ENCODE data around the gene PELI1.
"Not testable (repeated sequence)": the region's sequence is repeated elsewhere in the genome, so short reads cannot be mapped to it uniquely, and the experiment has no call there.

Gene PELI1

DNA sequence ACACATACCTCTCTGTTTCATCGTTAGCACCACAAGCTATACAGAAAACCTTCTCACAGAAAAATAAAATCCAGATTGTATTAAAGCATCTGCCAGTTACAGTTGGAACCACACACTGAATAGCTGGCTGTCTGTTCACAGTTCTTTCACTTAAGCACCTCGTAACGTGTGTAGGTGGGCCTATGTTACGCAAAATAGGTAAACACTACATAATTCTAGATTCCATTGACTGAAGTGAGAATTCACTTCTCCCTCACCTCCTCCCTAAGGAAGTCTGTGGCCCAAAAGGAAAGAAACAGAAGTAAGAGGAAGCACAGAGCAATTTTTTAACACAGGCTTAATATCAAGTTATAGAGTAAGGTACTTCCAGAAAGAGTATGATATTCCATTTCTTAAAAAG is 24.9 kb downstream of the PELI1 start:
- peaks cover 44% of the 10 kb centered on the region for H3K4me1 Mint-ChIP-seq
- H3K9me3 Mint-ChIP-seq, result no peaks in the 10 kb centered on the region
- no peak overlapping the region for H3K27ac Mint-ChIP-seq
- DNase-seq (no peak), ATAC-seq (no peak)
- no peaks in the 10 kb centered on the region for H3K27me3 Mint-ChIP-seq
- no peak overlapping the region for H3K4me3 Mint-ChIP-seq

DNA sequence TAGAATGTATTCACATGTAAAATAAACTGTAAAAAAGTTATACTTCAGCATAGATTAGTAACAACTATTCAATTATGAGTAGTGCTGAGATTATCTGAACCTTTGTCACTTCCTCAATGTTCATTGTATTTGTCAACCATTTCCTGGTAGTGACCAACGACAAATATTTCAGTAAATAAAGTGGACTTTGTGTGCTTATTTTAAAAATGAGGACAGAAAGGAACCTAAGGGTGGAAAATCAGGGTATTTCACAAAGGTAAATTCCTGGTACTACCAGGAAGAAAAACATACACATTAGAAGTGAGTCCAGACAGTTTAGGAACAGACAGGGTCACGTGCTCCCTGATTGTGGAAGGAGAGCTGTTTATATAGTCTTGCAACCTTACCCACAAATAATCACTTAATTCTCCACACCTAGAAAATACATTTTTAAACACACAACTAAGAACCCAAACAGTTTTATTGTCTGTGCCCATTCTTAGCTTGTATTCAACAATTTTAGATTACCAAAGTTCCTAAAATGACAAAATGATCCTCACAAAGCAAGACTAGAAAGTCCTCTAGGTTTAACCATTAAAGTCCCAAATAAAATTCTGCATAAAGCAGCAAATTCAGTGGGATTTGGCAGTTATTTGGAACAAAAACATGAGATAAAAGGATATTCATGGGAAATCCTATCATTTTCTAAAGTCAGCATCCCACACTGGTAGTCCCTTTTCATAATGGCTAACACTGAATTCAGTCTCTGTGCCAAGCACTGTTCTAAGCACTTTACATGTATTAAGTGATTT is 28.2 kb downstream of the PELI1 start:
- Mint-ChIP-seq H3K27ac (no peak overlapping the region), H3K27me3 (no peaks in the 10 kb centered on the region), H3K4me1 (peaks cover 61% of the 10 kb centered on the region), H3K9me3 (no peaks in the 10 kb centered on the region), H3K4me3 (peak overlapping the region in 1 of 2 donors; percentile 45)
- peak; percentile 25 for ATAC-seq
- DNase-seq, result no peak

DNA sequence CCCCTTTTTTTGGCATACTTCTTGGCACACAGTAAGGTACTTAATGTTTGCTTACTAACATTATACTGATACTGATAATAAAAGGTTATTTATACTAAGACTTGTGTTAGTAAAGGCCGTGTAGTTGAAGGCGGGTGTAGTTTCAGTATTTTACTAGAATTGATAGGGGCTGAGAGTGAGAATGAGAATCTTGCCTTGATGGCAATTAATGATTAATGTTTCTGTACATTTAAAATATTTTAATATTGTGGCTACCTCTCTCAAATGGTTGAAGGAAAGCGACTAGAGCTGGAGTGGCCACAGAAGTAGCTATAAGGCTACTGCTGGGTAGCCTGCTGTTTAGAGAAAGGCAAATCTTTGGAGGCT is 29.3 kb downstream of the PELI1 start:
- Mint-ChIP-seq H3K27ac (peak overlapping the region; percentile 10 to 59), H3K4me3 (peak overlapping the region; percentile 58 to 63), H3K27me3 (no peaks in the 10 kb centered on the region), H3K4me1 (peaks cover 72% of the 10 kb centered on the region), H3K9me3 (no peaks in the 10 kb centered on the region)
- DNase-seq, result no peak
- ATAC-seq, result no peak

DNA sequence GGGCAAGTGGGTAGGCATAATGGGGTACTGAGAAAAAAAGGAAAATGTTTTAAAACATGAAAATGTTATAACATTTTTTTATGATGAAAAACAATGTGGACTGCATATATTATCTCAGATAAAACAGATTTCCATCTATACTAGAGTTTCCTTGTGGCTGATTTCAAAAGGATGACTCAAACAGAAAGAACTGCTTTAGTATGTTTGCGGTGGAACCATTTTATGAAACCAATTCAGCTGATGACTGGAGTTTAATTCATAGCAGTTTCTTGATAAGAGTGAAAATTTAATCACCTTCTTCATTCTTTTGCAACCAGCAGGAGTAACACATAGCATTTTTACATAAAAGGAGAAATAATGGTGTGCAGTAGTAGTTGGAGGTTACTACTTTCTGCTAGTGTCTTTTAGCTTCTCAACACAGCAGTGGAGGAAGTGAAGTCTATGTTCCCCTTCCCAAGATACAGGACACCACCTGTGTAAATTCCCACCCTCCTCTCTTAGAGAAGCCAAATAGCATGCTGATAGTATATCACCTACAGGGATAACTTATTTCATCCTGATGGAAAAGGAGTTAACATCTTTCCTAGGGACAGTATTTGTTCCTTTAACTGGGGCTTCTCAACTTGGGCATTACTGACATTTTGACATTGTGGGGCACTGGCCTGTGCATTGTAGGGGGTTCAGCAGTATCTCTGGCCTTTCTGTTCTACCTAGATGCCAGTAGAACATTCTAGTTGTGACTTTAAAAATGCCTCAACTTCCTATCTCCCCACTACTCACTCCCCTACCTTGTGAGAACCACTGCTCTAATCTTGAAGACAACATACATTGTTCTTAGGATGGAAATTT is 29.9 kb downstream of the PELI1 start:
- Mint-ChIP-seq H3K4me1 (peaks cover 74% of the 10 kb centered on the region), H3K4me3 (peak overlapping the region; percentile 58 to 63), H3K9me3 (no peaks in the 10 kb centered on the region), H3K27ac (peak overlapping the region; percentile 10 to 59), H3K27me3 (no peaks in the 10 kb centered on the region)
- ATAC-seq (peak; percentile 90), DNase-seq (no peak)

DNA sequence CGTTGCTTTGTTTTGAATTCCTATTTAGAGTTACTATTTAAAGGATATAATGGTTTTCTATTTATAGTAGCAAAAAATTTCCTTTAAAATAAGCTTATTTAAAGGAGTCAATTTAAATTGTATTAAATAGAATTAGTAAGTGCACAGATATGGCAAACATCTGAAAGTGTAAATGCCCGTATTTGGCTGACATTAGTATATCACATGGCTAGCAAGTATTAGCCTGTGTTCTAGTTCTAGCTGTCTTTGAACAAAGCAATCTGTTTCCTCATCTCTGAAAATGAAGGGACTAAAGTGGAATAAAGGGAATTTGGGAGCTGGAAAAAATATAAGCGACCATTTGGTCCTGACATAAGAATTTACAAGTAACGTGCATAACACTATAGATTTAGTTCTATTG is 32.2 kb downstream of the PELI1 start:
- DNase-seq (no peak), ATAC-seq (no peak)
- Mint-ChIP-seq H3K9me3 (peaks cover 0 to 4% of the 10 kb centered on the region in 2 donors), H3K27ac (no peak overlapping the region), H3K4me3 (no peak overlapping the region), H3K27me3 (no peaks in the 10 kb centered on the region), H3K4me1 (peaks cover 88% of the 10 kb centered on the region)

DNA sequence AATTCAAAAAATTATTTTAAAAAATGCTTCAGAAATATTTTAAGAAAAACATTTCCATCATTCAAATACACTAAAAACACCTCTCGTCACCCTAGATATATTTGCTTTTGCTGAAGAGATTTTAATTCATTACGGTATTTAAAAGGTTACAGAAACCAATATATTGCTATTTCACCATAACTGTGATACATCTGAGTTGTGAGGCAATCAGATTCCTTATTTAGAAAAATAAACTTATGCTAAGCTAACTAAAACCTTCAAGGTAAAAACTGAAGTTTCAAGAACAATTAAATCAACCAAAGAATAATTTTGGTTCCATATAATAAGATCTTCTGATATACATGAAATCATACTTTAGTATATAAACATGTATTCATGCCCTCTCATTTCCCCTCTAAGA is 32.8 kb downstream of the PELI1 start:
- Mint-ChIP-seq H3K4me1 (peaks cover 90% of the 10 kb centered on the region), H3K4me3 (no peak overlapping the region), H3K27ac (peak overlapping the region in 1 of 2 donors; percentile 23), H3K27me3 (no peaks in the 10 kb centered on the region), H3K9me3 (peaks cover 0 to 4% of the 10 kb centered on the region in 2 donors)
- DNase-seq, result no peak
- ATAC-seq, result no peak

DNA sequence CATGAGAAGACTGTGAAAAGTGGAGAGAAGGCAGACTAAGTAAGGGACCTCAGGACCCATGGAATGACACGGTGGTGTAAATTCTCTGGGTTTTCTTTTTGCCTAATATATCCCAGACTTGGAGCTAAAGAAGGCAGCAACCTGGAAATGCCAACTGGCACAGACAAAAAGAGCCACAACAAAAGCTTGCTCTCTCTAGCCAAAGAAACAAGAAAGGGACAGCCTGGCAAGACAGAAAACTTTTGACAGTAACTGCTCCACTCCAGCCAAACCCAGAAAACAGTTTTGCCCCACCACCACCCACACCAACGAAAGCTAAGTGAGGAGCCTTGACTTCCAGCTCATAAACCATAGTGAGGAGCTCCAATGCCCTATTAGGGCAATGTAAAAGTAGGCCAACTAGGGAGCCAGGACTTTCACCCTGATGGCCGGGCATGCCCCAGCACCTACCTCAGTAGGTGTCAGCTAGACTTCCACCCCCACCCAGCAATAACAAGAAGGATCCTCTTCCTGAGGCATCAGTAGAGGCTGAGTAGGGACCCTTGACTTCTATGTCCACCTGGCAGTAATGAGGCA is 35.5 kb downstream of the PELI1 start:
- DNase-seq (no peak), ATAC-seq (no peak)
- Mint-ChIP-seq H3K4me3 (peak overlapping the region; percentile 18 to 42), H3K9me3 (peaks cover 0 to 4% of the 10 kb centered on the region in 2 donors), H3K27me3 (no peaks in the 10 kb centered on the region), H3K27ac (peak overlapping the region in 1 of 2 donors; percentile 69), H3K4me1 (peaks cover 90% of the 10 kb centered on the region)

DNA sequence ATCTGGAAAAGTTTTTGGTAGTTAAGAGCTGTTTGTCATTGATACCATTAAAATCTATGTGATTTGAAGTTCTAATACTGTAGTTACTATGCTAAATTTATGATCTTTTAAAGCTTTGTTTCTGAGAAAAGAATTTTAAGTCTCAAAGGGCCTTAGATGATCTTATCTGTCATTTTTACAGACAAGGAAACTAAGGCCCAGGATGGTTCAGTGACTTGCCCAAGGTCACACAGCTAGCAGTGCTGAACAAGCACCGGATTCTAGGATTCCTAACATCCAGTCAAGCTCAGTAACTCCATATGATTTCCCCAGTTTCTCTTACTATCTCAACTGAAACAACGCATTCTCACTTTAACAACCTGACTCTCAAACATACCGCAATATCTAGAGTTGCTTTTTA is 37.7 kb downstream of the PELI1 start:
- ATAC-seq, result no peak
- H3K4me1 Mint-ChIP-seq, result peaks cover 98% of the 10 kb centered on the region
- H3K27me3 Mint-ChIP-seq, result no peaks in the 10 kb centered on the region
- H3K27ac Mint-ChIP-seq, result no peak overlapping the region
- no peak overlapping the region for H3K4me3 Mint-ChIP-seq
- DNase-seq, result no peak
- peaks cover 0 to 4% of the 10 kb centered on the region in 2 donors for H3K9me3 Mint-ChIP-seq

DNA sequence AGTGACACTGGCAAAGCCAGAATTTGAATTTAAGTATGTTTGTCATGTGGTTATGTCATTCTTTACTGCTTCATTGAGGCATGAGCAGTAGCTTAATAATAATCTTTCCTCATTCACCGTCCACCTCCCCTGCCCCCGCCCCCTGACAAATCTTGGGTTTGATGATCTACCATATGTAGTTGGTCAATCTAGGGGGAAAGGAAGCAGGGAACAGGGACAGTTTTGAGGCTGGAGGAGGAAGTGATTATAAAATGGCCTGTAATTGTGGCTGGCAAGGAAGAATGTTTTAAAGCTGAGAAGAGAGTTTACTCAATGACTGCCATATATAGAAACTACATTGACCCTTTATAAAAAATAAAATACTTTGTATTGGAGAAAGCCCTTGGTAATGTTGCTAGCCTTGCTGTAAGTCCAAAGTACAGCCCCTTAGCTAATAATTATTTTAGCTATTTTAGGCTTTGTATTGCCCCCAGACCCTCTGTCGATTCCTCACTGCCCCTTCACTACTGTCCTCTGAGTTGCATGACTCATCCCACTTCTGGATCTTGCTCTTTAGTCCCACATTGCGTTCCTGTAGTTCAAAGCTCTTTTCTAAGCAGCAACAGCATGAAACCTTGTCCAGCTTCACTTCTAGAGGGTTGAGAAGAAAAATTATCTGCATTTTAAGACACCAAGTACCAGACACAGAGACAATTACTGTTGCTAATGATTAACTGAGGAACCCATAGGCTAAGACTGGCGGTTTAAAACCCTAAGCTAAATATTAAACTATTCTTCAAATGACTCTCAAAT is 38.4 kb downstream of the PELI1 start:
- peaks cover 98% of the 10 kb centered on the region for H3K4me1 Mint-ChIP-seq
- H3K27ac Mint-ChIP-seq, result peak overlapping the region in 1 of 2 donors; percentile 51
- ATAC-seq (no peak), DNase-seq (no peak)
- H3K27me3 Mint-ChIP-seq, result no peaks in the 10 kb centered on the region
- H3K4me3 Mint-ChIP-seq, result no peak overlapping the region
- peaks cover 0 to 4% of the 10 kb centered on the region in 2 donors for H3K9me3 Mint-ChIP-seq

DNA sequence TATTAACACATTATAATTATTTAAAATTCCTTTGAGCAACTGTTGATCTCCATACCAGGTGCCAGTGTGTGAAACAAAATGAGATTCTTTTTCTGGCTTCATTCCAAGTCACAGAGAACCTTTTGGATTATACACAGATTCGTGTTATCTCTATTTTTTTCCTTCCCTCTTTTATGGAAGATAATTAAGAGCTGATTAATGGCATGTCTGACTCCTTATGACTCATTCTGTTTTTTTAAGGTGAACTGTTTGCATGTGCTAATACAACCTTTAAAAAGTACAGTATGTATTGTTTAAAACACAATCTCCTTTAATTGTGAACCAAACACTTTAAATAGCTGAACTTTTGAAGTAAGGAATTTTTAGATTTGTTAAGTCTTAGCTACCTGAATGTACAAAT is 39.3 kb downstream of the PELI1 start:
- no peak overlapping the region for H3K27ac Mint-ChIP-seq
- peaks cover 0 to 4% of the 10 kb centered on the region in 2 donors for H3K9me3 Mint-ChIP-seq
- peaks cover 93% of the 10 kb centered on the region for H3K4me1 Mint-ChIP-seq
- DNase-seq (no peak), ATAC-seq (no peak)
- no peaks in the 10 kb centered on the region for H3K27me3 Mint-ChIP-seq
- H3K4me3 Mint-ChIP-seq, result no peak overlapping the region

DNA sequence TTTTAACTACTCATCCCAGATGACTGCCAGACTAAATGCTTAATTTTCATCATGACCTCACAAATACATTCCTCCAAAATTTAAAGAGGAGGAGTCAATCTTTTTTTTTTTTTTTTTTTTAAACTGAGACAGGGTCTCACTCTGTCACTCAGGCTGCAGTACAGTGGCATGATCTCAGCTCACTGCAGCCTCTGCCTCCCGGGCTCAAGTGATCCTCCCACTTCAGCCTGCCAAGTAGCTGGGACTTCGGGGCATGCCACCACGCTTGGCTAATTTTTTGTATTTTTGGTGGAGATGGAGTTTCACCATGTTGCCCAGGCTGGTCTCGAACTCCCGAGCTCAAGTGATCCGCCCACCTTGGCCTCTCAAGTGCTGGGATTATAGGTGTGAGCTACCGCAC is 41.5 kb downstream of the PELI1 start:
- H3K4me3 Mint-ChIP-seq, DNase-seq, H3K27me3 Mint-ChIP-seq, ATAC-seq, H3K9me3 Mint-ChIP-seq: not testable (repeated sequence)
- Mint-ChIP-seq H3K4me1 (peaks cover 79% of the 10 kb centered on the region), H3K27ac (peak overlapping the region; percentile 16 to 61)

DNA sequence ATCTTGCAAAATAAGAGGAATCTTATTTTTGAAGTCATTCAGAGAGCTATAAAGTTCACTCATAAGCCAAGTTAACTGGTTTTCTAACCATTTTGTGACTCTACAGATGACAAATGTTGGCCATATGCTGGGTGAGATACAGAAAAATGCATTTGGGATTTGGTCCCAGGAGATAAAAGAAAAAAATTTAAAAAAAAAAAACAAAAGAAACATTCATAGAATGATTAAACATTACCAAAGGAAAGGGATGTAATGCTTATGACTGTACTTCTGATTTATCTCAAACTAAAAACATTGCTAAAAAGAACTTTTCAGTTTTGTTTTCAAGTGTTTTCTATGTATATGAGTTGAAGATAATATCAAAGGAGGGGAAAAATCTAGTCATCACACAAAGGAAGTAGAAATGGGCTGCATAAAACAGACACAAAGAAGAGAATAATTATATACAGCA is 43.1 kb downstream of the PELI1 start:
- H3K9me3 Mint-ChIP-seq, result peaks cover 0 to 4% of the 10 kb centered on the region in 2 donors
- H3K27ac Mint-ChIP-seq, result peak overlapping the region; percentile 49 to 71
- H3K27me3 Mint-ChIP-seq, result no peaks in the 10 kb centered on the region
- DNase-seq, result no peak
- H3K4me3 Mint-ChIP-seq, result peak overlapping the region; percentile 3 to 55
- H3K4me1 Mint-ChIP-seq, result peaks cover 64% of the 10 kb centered on the region
- ATAC-seq, result peak; percentile 95

DNA sequence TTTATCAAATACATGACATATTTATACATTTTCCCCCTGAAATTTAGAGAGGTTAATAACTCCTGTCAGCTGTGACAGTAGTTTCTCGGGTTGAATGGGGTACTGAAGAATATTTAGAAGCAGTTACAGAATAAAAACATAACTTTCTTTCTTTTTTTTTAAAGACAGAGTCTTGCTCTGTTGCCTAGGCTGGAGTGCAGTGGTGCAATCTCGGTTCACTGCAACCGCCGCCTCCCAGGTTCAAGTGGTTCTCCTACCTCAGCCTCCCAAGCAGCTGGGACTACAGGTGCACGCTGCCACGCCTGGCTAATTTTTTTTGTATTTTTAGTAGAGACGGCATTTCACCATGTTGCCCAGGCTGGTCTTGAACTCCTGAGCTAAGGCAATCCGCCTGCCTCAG is 43.6 kb downstream of the PELI1 start:
- not testable (repeated sequence) for ATAC-seq, DNase-seq, H3K4me3 Mint-ChIP-seq, H3K9me3 Mint-ChIP-seq, H3K27me3 Mint-ChIP-seq
- Mint-ChIP-seq H3K4me1 (peaks cover 59% of the 10 kb centered on the region), H3K27ac (peak overlapping the region; percentile 49 to 71)

DNA sequence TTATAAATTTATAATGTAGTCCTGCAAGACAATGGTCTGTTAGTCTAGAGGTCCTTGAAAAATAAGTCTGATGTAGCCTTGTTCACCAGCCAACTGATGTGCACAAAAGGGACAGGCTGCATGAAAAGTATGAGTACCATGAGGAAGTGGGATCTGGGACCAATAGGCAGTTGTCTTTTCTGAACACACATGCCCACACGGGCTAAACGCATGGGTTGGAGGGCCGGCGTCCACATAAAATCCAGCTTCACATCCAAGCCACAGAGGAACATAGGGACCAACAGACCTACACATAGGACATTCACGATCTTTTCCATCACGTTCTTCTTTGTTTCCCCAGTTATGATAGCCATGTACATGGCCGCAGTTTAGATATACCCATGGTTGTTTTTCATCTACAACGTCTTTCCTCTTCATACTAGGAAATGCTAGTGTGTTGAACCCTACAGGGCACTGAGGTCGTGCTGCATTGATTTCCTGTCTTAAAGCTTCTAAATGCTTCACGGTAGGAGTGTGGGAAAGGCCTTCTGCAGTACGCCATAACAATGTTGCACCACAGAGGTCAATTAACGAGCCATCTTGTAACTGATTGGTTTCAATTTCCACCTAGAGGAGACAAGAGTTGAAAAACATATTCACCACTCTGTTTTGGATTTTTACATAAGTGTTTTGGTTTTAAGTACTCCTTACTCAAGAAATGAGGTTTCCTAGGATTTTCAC is 49.4 kb downstream of the PELI1 start:
- Mint-ChIP-seq H3K4me1 (peaks cover 26% of the 10 kb centered on the region), H3K9me3 (peaks cover 0 to 8% of the 10 kb centered on the region in 2 donors), H3K27ac (no peak overlapping the region), H3K4me3 (no peak overlapping the region), H3K27me3 (no peaks in the 10 kb centered on the region)
- ATAC-seq, result no peak
- no peak for DNase-seq
